Esophagus (tissue), 2 donors: ENCODE results near the gene RNU7-1. TPM values are rescaled to one million over a fixed set of nuclear protein-coding genes. Genes with fewer than 3 reads are reported as not detected.

Experiments used
- H3K27ac ChIP-seq, 2 donors: one replicate each; pipeline ENCODE4 v1.5.1; 2013; ENCODE audit warnings: low read depth in 2 of 2, mild to moderate bottlenecking in 2 of 2, inconsistent platforms in 1 of 2, low read length in 1 of 2, moderate library complexity in 1 of 2
- H3K27me3 ChIP-seq, 2 donors: one replicate each; pipeline ENCODE4 v1.6.1; 2013; ENCODE audit warnings: low read length in 2 of 2, control low read depth in 1 of 2, mild to moderate bottlenecking in 1 of 2; ENCODE audit not compliant: insufficient read depth in 2 of 2, control insufficient read depth in 1 of 2
- H3K36me3 ChIP-seq, 2 donors: one replicate each; pipeline ENCODE4 v1.6.1; 2013; ENCODE audit warnings: low read length in 1 of 2; ENCODE audit not compliant: control insufficient read depth in 2 of 2, insufficient read depth in 2 of 2
- H3K4me1 ChIP-seq, 2 donors: one replicate each; pipeline ENCODE4 v1.6.1; 2013; ENCODE audit warnings: low read length in 1 of 2; ENCODE audit not compliant: control insufficient read depth in 2 of 2, insufficient read depth in 2 of 2
- H3K4me3 ChIP-seq, 2 donors: one replicate each; pipeline ENCODE4 v1.5.1; 2013; ENCODE audit warnings: low read length in 2 of 2, mild to moderate bottlenecking in 2 of 2, low read depth in 1 of 2, moderate library complexity in 1 of 2
- H3K9me3 ChIP-seq, 2 donors: one replicate each; pipeline ENCODE4 v1.6.1; 2013; ENCODE audit warnings: mild to moderate bottlenecking in 2 of 2, low read depth in 1 of 2, low read length in 1 of 2, moderate library complexity in 1 of 2; ENCODE audit not compliant: control insufficient read depth in 2 of 2, insufficient read depth in 1 of 2
- WGBS, 2 donors: extraction: QIAGEN DNeasy Blood & Tissue Kit; methylation state at CpG; one replicate each; pipeline ENCODE4 v1.1.7; 2013; 5-methylcytosine and 5-hydroxymethylcytosine counted together
- polyA plus RNA-seq, 2 donors: library from polyadenylated mRNA; stranded (reverse); fragments of 200-250 nt; gene quantifications; one replicate each; pipeline ENCODE4 v1.2.3, GENCODE V29; 2013
- donor health status: healthy with polysubstance abuse.
- donor health status: Bipolar disorder and iron deficiency.

RNU7-1 gene
- polyA plus RNA-seq, 2 donors = not detected

- 75 to 78% methylated on average over 20 of the region's 20 CpGs for WGBS, 2 donors
- peaks cover 0 to 8% of the 10 kb centered on the region in 2 donors for H3K4me1 ChIP-seq
- peaks cover 0 to 11% of the 10 kb centered on the region in 2 donors for H3K36me3 ChIP-seq
Measured at GRCh38 chr12:6951551-6952120, 8.0 kb downstream of the RNU7-1 start.

GRCh38 chr12:6952121-6952862 is 8.7 kb downstream of the RNU7-1 start:
- Histone ChIP-seq H3K27ac (peak overlapping the region; percentile 16 to 57), H3K9me3 (no peaks in the 10 kb centered on the region), H3K4me3 (peak overlapping the region; percentile 32 to 48), H3K4me1 (peaks cover 0 to 5% of the 10 kb centered on the region in 2 donors), H3K36me3 (peaks cover 0 to 13% of the 10 kb centered on the region in 2 donors), H3K27me3 (no peaks in the 10 kb centered on the region)
- WGBS, 2 donors = 66 to 75% methylated on average over 21 to 22 of the region's 22 CpGs

More at GRCh38 chr12:6951551-6952120, 8.0 kb downstream of the RNU7-1 start:
- Histone ChIP-seq H3K27ac (peak overlapping the region; percentile 43 to 57), H3K4me3 (peak overlapping the region; percentile 32 to 48), H3K27me3 (no peaks in the 10 kb centered on the region), H3K9me3 (no peaks in the 10 kb centered on the region)

GRCh38 chr12:6952863-6953441 is 9.3 kb downstream of the RNU7-1 start:
- no peaks in the 10 kb centered on the region for H3K27me3 ChIP-seq
- 73 to 79% methylated on average over 15 of the region's 15 CpGs for WGBS, 2 donors
- peaks cover 0 to 13% of the 10 kb centered on the region in 2 donors for H3K36me3 ChIP-seq
- peak overlapping the region; percentile 7 to 48 for H3K4me3 ChIP-seq
- peaks cover 0 to 7% of the 10 kb centered on the region in 2 donors for H3K4me1 ChIP-seq
- H3K27ac ChIP-seq = peak overlapping the region; percentile 16 to 59
- H3K9me3 ChIP-seq = no peaks in the 10 kb centered on the region

- 57 to 65% methylated on average over 23 to 24 of the region's 24 CpGs for WGBS, 2 donors
- H3K4me1 ChIP-seq = peaks cover 0 to 11% of the 10 kb centered on the region in 2 donors
- peak overlapping the region; percentile 37 to 59 for H3K27ac ChIP-seq
- peak overlapping the region in 1 of 2 donors; percentile 4 for H3K4me3 ChIP-seq
- no peaks in the 10 kb centered on the region for H3K9me3 ChIP-seq
- no peaks in the 10 kb centered on the region for H3K27me3 ChIP-seq
- peaks cover 0 to 13% of the 10 kb centered on the region in 2 donors for H3K36me3 ChIP-seq
Measured at GRCh38 chr12:6953442-6954315, 10.1 kb downstream of the RNU7-1 start.

- Histone ChIP-seq H3K36me3 (peaks cover 0 to 13% of the 10 kb centered on the region in 2 donors), H3K27ac (no peak overlapping the region), H3K4me3 (no peak overlapping the region), H3K9me3 (no peaks in the 10 kb centered on the region), H3K27me3 (no peaks in the 10 kb centered on the region), H3K4me1 (peaks cover 0 to 11% of the 10 kb centered on the region in 2 donors)
- WGBS, 2 donors = 82 to 84% methylated on average over 21 of the region's 21 CpGs
Measured at GRCh38 chr12:6954316-6955107, 10.9 kb downstream of the RNU7-1 start.

- H3K36me3 ChIP-seq = peaks cover 0 to 14% of the 10 kb centered on the region in 2 donors
Measured at GRCh38 chr12:6955108-6956020, 11.7 kb downstream of the RNU7-1 start.

GRCh38 chr12:6956021-6956727 is 12.6 kb downstream of the RNU7-1 start:
- 81 to 84% methylated on average over 28 of the region's 28 CpGs for WGBS, 2 donors
- peaks cover 0 to 19% of the 10 kb centered on the region in 2 donors for H3K4me1 ChIP-seq
- no peak overlapping the region for H3K4me3 ChIP-seq
- H3K36me3 ChIP-seq = peaks cover 0 to 14% of the 10 kb centered on the region in 2 donors
- H3K9me3 ChIP-seq = no peaks in the 10 kb centered on the region
- H3K27ac ChIP-seq = no peak overlapping the region
- H3K27me3 ChIP-seq = no peaks in the 10 kb centered on the region

More at GRCh38 chr12:6955108-6956020, 11.7 kb downstream of the RNU7-1 start:
- Histone ChIP-seq H3K27ac (no peak overlapping the region), H3K4me3 (no peak overlapping the region), H3K27me3 (no peaks in the 10 kb centered on the region), H3K9me3 (no peaks in the 10 kb centered on the region), H3K4me1 (peaks cover 0 to 14% of the 10 kb centered on the region in 2 donors)
- WGBS, 2 donors = 85 to 88% methylated on average over 22 of the region's 22 CpGs
